Adrenal gland (tissue), 12 donors: ENCODE results near the gene IRF8. TPM values are rescaled to one million over a fixed set of nuclear protein-coding genes. Genes with fewer than 3 reads are reported as not detected.

ENCODE experiments used
- DNase-seq, 7 donors: peaks; one replicate each; pipeline ENCODE4 v3.0.0-alpha.2; 2019 to 2020
- H3K27ac ChIP-seq, 5 donors: fragments of 200-600 bp; sonication (generic) in 4 of 5; 1 replicate in 3 of 5; 2 replicates in 2 of 5; pipeline versions ENCODE4 v1.5.1 to v1.8.0; 2016 to 2020; ENCODE audit warnings: mild to moderate bottlenecking in 1 of 5
- H3K27me3 ChIP-seq: fragments of 200-600 bp; 2 replicates; pipeline ENCODE4 v1.8.0; 2021
- H3K36me3 ChIP-seq, 2 donors: fragments of 200-600 bp; replicated peaks in 1 of 2; 1 replicate in 1 of 2; 2 replicates in 1 of 2; pipeline versions ENCODE4 v1.5.1 to v1.8.0; 2018 to 2022
- H3K4me1 ChIP-seq, 2 donors: fragments of 200-600 bp; replicated peaks in 1 of 2; 1 replicate in 1 of 2; 2 replicates in 1 of 2; pipeline versions ENCODE4 v1.5.1 to v1.8.0; 2018 to 2021
- H3K4me3 ChIP-seq, 4 donors: fragments of 200-600 bp; sonication (generic) in 3 of 4; one replicate each; pipeline ENCODE4 v1.5.1; 2016 to 2018
- H3K9me3 ChIP-seq, 3 donors: fragments of 200-600 bp; sonication (generic) in 1 of 3; replicated peaks in 1 of 3; 1 replicate in 2 of 3; 2 replicates in 1 of 3; pipeline versions ENCODE4 v1.5.1 to v1.8.0; 2016 to 2021
- CTCF ChIP-seq, 6 experiments: fragments of 450-650 bp in 4 of 6; fragments of 200-600 bp in 2 of 6; sonication (generic) in 1 of 6; IDR thresholded peaks; 1 replicate in 5 of 6; 2 replicates in 1 of 6; pipeline versions ENCODE4 v1.5.1 to v1.8.0; 2016 to 2021; ENCODE audit warnings: antibody characterized with exemption in 6 of 6, mild to moderate bottlenecking in 2 of 6, moderate library complexity in 1 of 6
- POLR2A ChIP-seq, 2 donors: fragments of 450-650 bp; IDR thresholded peaks; one replicate each; pipeline ENCODE4 v1.6.1; 2017; ENCODE audit warnings: antibody characterized with exemption in 2 of 2, mild to moderate bottlenecking in 2 of 2, moderate library complexity in 1 of 2
- WGBS, 4 donors: extraction: QIAGEN DNeasy Blood & Tissue Kit in 2 of 4; methylation state at CpG; one replicate each; pipeline versions ENCODE4 v1.1.5 to v1.1.7; 2013 to 2017; 5-methylcytosine and 5-hydroxymethylcytosine counted together
- intact Hi-C, 2 donors: fragments of 100-400 bp; cut with DNase I; formaldehyde crosslinking; loops; one replicate each; pipeline versions ENCODE4 v1.14.1 to v1.15.0; 2022 to 2023
- polyA plus RNA-seq, 3 donors: library from polyadenylated mRNA; stranded (reverse); fragments of 200-250 nt in 2 of 3; fragments of 350-450 nt in 1 of 3; fragmentation: Illumina TruSeq in 1 of 3; extraction: RNeasy Lipid Tissue Mini Kit (QIAGEN cat#74804) in 1 of 3; gene quantifications; one replicate each; pipeline ENCODE4 v1.2.3, GENCODE V29; 2013 to 2014
- total RNA-seq, 9 donors: library from RNA; depleted of rRNA in 4 of 9; stranded (reverse); fragments of >200 nt in 4 of 9; fragments of 120-200 nt in 1 of 9; fragmentation: NEBNext Ultra II Directional in 1 of 9; extraction: Animal tissue kit (Norgen Biotek cat#: 25700) in 1 of 9; gene quantifications; one replicate each; pipeline versions ENCODE4 v1.1.0 to v1.2.4, GENCODE V29; 2013 to 2023
- donor health status: healthy with polysubstance abuse.
- donor health status: Bipolar disorder and iron deficiency.
- donor health status: DM: yes; HTN: yes; CAD: no.
- donor health status: DM: no; HTN: no; CAD: no.
- donor health status: DM: no; HTN: no; CAD: no.
- donor health status: DM: yes; HTN: yes; CAD: no.

The IRF8 gene
- total and polyA plus RNA-seq, 12 donors: 3.4 to 40.1 (median 16.3) TPM

- Histone ChIP-seq H3K9me3 (no peaks in the 10 kb centered on the region), H3K36me3 (no peaks in the 10 kb centered on the region), H3K4me1 (no peaks in the 10 kb centered on the region), H3K4me3 (no peak overlapping the region), H3K27me3 (peaks cover 5% of the 10 kb centered on the region), H3K27ac (peak overlapping the region in 2 of 5 donors; percentile 8 to 55)
- peak in 4 of 7 donors; percentile 27 to 45 (median 34) for DNase-seq
- 40 to 55% (median 45%) methylated on average over 10 of the region's 10 CpGs for WGBS, 4 donors
- intact Hi-C loops: no loop called here
- TF ChIP-seq POLR2A (IDR thresholded peaks at IDR 0.05): no peak
- TF ChIP-seq CTCF (IDR thresholded peaks at IDR 0.05): no peak
Measured at GRCh38 chr16:85963753-85964285, 64.9 kb downstream of the IRF8 start.

GRCh38 chr16:85965125-85965524, 66.2 kb downstream of the IRF8 start:
- Histone ChIP-seq H3K27ac (no peak overlapping the region), H3K4me3 (no peak overlapping the region), H3K36me3 (no peaks in the 10 kb centered on the region), H3K9me3 (no peaks in the 10 kb centered on the region), H3K27me3 (peaks cover 5% of the 10 kb centered on the region), H3K4me1 (no peaks in the 10 kb centered on the region)
- intact Hi-C loops: no loop called here
- WGBS, 4 donors: 86 to 90% (median 87%) methylated on average over 7 of the region's 7 CpGs
- TF ChIP-seq POLR2A (IDR thresholded peaks at IDR 0.05) (no peak), CTCF (IDR thresholded peaks at IDR 0.05) (no peak)
- no peak for DNase-seq

- Histone ChIP-seq H3K9me3 (no peaks in the 10 kb centered on the region), H3K4me1 (no peaks in the 10 kb centered on the region), H3K4me3 (no peak overlapping the region), H3K36me3 (no peaks in the 10 kb centered on the region), H3K27ac (no peak overlapping the region), H3K27me3 (peaks cover 5% of the 10 kb centered on the region)
- TF ChIP-seq POLR2A (IDR thresholded peaks at IDR 0.05) (no peak), CTCF (IDR thresholded peaks at IDR 0.05) (no peak)
- intact Hi-C loops: no loop called here
- DNase-seq: no peak
- 47 to 80% (median 60%) methylated on average over 2 of the region's 2 CpGs for WGBS, 4 donors
Measured at GRCh38 chr16:85967111-85967510, 68.1 kb downstream of the IRF8 start.

- no peak for TF ChIP-seq CTCF (IDR thresholded peaks at IDR 0.05)
- no peak for TF ChIP-seq POLR2A (IDR thresholded peaks at IDR 0.05)
- Histone ChIP-seq H3K36me3 (no peaks in the 10 kb centered on the region), H3K9me3 (no peaks in the 10 kb centered on the region), H3K27me3 (no peaks in the 10 kb centered on the region), H3K27ac (no peak overlapping the region), H3K4me3 (no peak overlapping the region), H3K4me1 (no peaks in the 10 kb centered on the region)
- 71 to 81% (median 73%) methylated on average over 14 of the region's 14 CpGs for WGBS, 4 donors
- intact Hi-C loops: no loop called here
- DNase-seq: no peak
Measured at GRCh38 chr16:85968041-85968920, 69.3 kb downstream of the IRF8 start.
